HG03460 (cell line): ENCODE measurements around the gene TADA1.
"Not testable (repeated sequence)": the region's sequence is repeated elsewhere in the genome, so short reads cannot be mapped to it uniquely, and the experiment has no call there.

Experiments used
- ATAC-seq: cut with Tn5 transposase; IDR thresholded peaks from one replicate; pipeline ENCODE4 v1.9.1; 2021; ENCODE audit not compliant: unreplicated experiment

TADA1 gene

DNA sequence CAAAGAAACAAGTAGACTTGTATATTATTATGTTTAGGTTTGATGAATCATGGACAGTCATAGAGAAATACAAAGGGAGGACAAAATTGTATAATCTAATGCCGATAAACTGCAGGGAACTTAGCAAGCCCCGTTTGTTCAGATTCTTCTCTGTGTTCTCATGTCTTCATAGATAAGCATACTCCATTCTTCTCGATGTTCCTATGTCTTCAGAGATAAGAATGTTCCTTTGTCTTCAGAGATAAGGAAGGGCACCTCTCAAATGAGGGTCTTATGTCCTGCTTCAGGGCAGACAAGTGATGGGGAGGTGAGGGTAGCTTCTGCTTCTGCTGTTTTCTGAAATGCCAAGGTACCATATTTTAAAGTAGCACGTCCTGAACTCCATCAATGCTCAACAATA, 19.7 kb upstream of the TADA1 start:
- no peak for ATAC-seq

DNA sequence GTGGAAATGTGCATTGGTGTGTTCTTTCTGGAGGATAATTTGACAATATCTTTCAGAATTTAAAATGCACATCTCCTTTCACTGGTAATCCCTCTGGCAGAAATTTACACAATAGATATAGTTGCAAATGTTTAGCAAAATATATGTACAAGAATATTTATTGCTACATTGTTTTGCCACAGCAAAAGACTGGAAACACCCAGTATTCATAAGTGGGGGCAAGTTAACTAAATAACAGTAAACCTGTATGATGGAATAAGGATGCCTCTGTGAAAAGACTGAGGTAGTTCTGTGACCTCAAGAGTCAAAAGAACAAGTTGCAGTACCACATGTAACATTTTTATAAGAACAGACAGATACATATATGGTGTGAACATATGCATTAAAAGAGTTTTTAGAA, 13.7 kb upstream of the TADA1 start:
- ATAC-seq: no peak

DNA sequence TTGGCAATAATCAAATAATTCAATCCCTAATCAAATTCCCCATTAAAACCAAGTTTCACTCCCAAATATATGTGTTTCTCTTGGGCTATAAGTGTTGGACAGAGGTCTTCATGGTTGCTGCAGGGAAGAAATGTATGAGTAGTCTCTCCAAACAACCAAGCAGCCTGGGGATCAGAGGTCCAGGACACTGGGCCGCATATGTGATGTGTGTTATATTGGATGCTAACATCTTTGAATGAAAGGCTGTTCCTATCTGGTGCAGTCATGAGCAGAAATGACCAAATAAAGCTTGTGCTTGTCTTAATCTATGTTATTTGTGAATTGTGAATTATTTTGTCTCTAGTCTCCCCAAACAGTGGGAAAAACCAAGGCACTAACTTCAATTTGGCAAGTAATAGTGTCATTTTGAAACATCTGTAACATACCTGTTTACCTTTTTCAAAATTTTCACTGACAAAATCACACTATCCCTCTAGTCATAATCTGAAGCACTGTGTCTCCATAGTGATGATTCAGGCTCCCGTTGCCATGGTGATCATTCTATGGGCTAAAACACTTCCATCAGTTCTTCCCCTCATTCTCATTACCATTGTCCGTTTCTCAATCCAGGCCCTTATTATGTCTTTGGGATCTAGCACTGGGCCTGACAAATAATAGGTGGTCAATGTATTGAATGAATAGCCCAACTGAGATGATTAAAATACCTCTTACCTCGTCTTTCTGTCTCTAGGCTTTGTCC, 12.5 kb upstream of the TADA1 start:
- no peak for ATAC-seq

DNA sequence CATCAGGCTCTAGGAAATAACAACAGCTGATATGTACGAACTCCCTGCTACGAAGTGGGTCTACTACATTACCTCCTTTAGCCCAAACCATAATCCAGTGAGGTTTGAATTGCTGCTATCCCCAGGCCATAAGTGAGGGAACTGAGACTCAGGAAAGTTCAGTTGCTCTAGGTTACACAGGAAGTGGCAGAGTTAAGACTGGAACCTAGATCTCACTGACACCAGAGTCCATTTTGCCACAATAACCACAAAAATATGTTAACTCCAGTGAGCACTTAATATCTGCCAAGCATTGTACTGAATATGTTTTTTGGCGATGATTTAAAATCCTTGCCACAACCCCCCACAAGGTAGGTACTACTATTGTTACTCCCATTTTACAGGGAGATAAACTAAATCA, 8.9 kb upstream of the TADA1 start:
- ATAC-seq: no peak

DNA sequence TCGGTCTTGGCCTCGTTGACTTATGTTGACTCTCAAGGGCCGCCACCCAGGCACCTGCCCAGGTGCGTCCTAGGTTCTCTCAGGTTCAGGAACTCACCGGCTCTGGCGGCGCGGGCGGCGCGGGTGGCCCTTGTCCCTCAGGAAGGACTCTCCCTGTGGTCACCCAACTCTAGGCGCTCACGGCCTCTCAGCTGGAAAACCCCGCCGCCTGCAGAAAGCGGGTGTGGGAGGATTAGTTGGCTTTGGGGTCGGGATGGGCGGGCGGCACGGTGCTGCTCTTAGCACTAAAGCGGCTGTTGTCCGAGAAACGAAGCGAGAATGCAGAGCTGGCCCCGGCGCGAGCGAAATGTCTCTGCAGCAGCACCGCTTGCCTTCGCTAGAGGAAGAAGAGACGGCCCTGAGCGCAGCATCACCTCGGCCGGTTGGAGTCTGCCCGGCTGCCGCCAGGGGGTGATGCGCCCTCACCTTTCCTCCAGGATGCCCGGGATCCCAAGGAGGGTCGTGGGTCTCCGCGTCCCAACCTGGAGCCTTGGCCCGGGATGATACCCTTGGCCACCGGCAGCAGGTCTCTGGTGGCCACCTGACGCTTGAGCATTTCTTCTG, 8.1 kb upstream of the TADA1 start:
- peak; percentile 65 for ATAC-seq

DNA sequence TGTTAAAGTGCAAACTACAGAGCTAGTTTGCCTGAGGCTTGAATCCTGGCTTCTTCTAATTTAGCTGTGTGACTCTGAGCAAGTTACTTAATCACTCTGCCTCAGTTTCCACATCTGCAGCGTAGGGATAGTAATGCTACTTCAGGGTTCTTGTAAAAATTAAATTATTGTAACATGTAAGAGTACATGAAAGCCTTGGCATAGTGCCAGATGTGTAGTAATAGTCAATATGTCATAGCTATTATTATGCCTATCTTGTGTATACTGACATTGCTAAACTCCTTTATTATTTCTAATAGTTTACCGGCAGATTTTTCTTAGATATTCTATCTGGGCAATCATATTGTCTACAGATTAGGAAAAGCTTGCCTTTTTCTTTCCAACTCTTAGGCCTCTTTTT, 6.8 kb upstream of the TADA1 start:
- ATAC-seq: no peak

DNA sequence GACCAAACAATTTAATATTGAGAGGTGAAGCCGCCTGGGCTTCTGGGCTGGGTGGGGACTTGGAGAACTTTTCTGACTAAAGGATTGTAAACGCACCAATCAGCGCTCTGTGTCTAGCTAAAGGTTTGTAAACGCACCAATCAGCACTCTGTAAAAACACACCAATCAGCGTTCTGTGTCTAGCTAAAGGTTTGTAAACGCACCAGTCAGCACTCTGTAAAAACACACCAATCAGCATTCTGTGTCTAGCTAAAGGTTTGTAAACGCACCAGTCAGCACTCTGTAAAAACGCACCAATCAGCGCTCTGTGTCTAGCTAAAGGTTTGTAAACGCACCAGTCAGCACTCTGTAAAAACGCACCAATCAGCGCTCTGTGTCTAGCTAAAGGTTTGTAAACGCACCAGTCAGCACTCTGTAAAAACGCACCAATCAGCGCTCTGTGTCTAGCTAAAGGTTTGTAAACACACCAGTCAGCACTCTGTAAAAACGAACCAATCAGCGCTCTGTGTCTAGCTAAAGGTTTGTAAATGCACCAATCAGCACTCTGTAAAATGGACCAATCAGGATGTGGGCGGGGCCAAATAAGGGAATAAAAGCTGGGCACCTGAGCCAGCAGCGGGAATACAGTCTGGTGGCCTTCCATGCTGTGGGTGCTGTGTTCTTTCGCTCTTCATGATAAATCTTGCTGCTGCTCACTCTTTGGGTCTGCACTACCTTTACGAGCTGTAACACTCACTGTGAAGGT, 2.3 kb upstream of the TADA1 start:
- not testable (repeated sequence) for ATAC-seq

DNA sequence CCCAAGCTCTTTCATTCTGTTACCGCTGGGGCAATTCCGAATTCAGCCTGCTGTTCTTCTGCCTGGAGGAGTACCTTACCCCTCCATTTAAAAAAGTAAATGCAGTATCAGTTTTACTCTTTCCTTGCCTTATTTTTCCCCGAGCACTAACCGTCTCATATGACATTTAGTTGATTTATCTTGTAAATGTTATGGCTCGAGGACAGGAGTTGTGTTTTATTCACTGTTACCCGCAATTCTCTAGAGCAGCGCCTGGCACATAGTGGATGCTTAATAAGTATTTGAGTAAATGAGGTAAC, 425 bp upstream of the TADA1 start:
- peak; percentile 1 for ATAC-seq

DNA sequence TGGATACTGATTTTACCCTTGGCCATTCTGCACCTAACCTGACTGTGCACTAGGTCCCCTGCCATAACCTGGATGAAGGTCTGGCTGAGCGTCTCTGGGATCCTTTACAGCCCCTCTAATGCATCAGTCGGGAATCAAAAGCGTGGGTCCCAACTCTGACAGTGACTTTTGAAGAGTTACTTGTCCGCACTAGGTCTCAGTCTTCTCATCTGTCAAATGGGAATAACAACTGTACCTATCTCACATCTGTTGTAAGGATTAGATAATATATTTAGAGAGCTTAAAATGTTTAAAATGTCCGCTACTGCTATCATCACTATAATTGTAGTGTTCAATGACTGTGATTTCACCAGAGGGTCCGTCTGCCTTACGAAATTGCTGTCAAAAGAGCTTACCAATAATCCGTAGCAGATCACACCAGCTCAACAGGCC, 746 bp downstream of the TADA1 start:
- no peak for ATAC-seq

DNA sequence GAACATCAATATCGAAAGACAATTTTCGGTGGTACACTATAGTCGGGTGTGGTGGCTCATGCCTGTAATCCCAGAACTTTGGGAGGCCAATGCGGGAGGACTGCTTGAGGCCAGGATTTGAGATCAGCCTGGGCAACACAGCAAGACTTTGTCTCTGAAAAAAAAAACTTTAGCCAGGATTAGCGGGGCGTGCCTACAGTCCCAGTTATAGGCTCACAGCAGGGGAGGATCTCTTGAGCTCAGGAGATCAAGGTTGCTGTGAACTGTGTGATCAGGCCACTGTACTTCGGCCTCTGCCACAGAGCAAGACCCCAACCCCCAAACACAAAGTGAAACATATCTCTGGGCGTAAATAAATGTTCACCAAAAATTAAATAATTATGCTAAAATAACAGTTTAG, 1.6 kb downstream of the TADA1 start:
- no peak for ATAC-seq

DNA sequence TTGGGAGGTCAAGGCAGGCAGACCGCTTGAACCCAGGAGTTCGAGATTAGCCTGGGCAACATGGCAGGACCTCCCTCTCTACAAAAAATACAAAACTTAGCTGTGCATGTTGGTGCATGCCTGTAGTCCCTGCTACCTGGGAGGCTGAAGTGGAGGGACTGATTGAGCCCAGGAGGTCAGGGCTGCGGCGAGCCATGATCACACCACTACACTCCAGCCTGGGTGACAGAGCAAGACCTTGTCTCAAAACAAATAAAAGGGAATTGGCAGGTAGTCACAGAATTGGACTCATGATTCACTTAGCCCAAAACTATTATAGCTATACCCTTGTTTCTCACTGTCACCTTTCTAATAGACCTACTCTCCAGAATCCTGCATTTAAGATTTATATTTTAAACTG, 5.5 kb downstream of the TADA1 start:
- ATAC-seq: no peak

DNA sequence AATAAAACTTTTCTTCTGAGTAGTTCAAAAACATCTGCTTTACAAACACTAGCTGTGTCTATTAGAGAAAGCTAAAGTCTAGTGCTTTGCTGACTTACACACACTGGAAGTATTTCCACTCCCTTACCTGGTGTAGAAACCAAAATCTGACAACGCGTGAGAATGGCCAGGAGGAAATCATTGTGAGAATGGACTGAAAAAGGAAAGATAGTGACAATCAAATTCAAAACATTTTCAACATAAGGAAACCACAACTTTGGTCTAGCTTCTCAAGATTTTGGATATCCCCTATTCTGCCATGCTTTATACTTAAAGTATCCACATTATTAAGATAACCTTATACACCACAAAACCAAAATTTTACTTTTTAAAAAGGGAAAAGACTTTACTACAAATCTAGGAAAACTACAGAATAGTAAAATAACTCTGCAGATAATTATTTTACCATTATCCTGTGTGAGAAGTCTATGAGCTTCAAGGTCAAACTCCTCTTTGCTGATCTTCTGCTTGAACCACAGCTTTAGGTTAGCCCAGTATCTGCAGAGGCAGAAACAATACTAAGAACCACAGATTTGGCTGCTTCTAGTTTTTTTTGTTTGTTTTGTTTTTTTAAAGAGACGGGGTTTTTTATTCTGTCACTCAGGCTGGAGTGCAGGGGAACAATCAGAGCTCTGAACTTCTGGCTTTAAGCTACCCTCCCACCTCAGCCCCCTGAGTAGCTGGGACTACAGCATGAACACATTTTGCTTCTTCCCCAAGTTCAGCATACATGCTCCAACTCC, 6.6 kb downstream of the TADA1 start:
- ATAC-seq: no peak

DNA sequence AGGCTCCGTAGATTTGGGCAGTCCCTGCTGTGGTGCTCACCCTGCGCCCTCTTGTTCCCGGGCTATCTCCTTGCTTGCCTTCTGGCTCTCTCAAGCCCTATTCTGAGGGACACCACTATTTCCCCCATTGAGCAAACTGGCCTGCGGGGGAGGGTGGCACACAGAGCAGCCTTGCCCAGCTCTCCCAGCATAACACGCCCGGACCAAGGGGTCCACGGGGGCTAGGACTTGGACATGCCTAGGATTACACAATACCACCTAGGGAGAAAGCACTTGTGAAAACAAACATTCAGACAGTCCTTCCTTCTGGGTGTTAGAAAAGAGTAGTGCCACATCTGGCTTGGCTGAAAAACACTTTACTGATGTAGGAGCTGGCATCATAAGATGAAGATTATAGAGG, 7.4 kb downstream of the TADA1 start:
- ATAC-seq: no peak

DNA sequence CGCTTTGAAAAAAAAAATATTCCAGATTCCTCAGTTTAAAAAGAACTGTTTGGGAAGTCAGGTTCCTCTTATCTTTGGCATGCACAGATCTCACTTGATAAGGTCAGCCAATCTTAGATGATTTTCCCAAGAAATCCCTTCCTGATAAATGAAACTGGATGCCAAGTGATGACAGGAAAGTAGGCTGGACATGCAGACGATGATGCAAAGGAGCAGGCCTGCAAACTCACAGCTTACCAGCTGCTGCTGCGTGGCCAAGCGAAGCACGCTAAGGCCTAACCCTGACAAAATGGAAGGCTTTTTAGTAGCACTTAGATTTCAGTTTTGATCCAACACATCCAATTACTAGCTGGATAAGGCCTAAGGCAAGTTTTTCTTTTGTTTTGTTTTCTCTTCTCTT, 10.1 kb downstream of the TADA1 start:
- no peak for ATAC-seq

DNA sequence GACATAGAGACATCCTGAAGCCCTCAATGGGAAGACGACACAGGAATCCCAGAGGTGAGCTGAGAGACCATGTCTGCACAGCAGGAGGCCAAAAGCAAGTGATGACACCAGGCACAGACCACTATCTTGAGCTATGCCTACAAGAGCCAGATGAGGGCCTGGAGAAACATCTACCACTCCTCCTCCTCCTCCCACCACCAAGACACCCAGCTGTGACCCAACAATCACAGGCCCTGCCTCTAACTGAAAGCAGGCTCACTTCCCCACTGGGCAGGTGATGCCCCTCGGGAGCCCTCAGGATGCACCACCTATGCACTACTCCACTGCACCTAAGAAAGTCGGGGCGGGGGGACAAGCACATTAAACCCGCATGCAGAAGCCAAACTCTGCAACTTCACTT, 16.5 kb downstream of the TADA1 start:
- ATAC-seq: peak; percentile 47

DNA sequence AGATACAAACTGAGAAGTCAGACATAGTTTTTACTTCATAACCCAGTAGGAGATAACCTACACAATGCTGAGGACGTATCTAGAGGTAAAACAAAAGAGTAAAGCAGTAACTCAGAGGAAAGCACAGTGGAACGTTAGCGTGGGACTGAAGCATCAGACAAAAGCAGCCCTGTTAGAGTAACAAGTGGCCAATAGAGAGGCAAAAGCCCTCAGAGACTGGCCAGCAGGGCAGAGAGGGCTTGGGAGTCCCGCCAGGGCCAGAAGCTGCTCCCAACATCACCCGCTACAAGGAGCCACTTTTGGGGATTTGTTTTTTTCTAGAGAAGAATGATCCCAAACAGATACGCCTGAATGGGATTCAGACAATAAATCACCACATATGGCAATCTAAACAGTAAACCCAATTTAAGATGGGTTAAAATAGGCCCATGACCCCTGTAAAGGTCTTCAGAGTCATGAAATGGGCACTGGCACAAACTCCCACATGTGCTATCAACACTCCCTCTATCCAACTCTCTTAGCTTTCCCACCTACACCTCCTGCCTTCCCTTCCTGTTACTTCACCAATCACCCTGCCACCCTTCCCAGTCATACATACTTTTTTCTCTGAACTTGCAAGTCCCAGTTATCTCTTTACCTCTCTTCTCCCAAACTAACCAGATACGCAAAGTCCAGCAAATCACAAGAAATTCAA, 17.2 kb downstream of the TADA1 start:
- ATAC-seq: no peak

DNA sequence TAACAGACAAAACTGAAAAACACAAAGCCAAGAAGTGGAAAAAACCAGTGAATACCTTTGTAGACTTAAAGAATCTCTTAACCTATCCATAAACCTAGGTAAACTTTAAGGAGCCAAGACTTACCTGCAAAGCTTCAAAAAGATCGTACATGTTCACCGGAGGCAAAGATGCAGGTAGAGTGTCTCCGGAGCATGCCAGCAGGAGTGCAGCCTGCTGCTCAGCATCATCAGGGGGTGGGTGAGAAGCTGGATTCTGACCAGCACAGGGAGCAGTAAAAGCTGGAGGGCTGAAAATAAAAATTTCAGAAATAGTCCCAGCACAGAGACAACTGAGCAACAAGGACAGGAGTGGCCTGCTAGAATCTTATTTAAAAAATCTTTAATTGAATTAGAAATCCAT, 18.1 kb downstream of the TADA1 start:
- ATAC-seq: no peak

DNA sequence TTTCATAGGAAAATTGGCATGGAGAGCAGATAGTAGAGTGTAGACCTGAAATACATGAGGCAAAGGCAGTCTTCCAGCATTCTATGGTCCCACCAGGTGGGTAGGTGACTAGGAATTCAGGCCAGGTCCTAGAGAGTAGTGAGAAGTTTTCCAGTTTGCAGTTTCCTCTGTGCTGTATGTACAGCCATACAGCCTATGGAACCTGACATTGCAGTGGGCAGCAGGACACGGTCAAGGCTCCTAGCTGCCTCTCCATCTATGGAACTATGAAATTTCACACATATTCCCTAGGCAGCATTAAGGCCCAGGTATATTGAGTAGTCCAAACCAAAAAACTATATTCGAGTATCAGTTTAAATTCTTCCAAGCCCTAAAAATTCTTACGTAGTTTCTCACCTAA, 20.5 kb downstream of the TADA1 start:
- no peak for ATAC-seq

DNA sequence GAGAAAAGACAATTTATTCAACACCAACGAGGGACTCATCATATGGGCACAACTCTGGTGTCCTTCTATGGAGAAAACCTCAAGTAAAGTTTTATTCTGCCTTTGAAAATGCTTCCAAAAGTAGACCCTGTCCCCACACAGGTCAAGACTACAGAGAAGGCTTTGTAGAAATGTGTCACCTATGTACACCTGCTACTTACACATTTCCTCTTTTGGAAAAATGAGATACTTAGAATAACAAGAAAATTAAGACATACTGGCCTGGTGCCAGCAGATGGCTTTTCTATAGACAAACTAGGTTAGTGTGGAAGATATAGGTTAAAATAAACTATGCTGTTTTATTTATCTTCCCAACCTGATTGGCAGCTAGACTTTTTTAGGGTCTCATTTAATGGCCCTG, 23.1 kb downstream of the TADA1 start:
- no peak for ATAC-seq

DNA sequence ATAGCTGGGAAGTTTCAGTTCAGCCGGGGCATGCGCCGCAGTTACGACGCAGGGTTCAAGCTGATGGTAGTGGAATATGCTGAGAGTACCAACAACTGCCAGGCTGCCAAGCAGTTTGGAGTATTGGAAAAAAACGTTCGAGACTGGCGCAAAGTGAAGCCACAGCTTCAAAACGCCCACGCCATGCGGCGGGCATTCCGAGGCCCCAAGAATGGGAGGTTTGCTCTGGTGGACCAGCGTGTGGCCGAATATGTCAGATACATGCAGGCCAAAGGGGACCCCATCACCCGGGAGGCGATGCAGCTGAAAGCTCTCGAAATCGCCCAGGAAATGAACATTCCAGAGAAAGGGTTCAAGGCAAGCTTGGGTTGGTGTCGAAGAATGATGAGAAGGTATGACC, 26.9 kb downstream of the TADA1 start:
- ATAC-seq: no peak

DNA sequence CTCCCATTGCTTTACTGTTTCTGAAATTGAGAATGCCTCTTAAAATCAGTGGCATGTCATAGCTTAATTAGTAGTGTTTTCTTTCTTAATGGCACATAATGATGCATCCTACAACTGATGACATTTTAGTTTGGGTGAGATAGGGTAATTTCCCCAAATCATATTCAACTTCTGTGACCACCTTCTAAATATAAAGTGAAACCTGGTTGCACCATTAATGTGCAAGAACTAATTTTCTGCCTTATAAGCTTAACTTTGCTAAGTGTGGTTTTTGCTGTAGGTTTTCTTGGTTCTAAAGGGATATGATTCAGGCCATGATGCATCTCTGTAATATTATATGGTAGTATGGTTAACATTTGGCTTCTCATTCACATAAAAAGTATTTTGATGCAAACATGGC, 27.9 kb downstream of the TADA1 start:
- ATAC-seq: no peak
